Hepatocyte (in vitro differentiated cells): ENCODE measurements around the gene TMEM164. TPM values are rescaled to one million over a fixed set of nuclear protein-coding genes. Genes with fewer than 3 reads are reported as not detected.

ENCODE experiments used
- DNase-seq: peaks from one replicate; pipeline ENCODE4 v3.0.0-alpha.2; 2016; ENCODE audit warnings: low spot score
- H2AFZ ChIP-seq: fragments of 200-600 bp; sonication (generic); 2 replicates; pipeline ENCODE4 v1.6.0; 2016; ENCODE audit warnings: antibody characterized with exemption, mild to moderate bottlenecking
- H3K27ac ChIP-seq: fragments of 200-600 bp; sonication (generic); 2 replicates; pipeline ENCODE4 v1.5.1; 2016; ENCODE audit warnings: mild to moderate bottlenecking
- H3K27me3 ChIP-seq: fragments of 200-600 bp; sonication (generic); 2 replicates; pipeline ENCODE4 v1.6.1; 2016
- H3K36me3 ChIP-seq: fragments of 200-600 bp; sonication (generic); replicated peaks from 2 replicates; pipeline ENCODE4 v1.5.1; 2016; ENCODE audit warnings: low read depth; ENCODE audit not compliant: insufficient read depth
- H3K4me1 ChIP-seq: fragments of 200-600 bp; sonication (generic); 2 replicates; pipeline ENCODE4 v1.5.1; 2016; ENCODE audit warnings: mild to moderate bottlenecking, moderate library complexity; ENCODE audit not compliant: insufficient read depth
- H3K4me2 ChIP-seq: fragments of 200-600 bp; sonication (generic); 2 replicates; pipeline ENCODE4 v1.6.0; 2016
- H3K4me3 ChIP-seq: fragments of 200-600 bp; sonication (generic); 2 replicates; pipeline ENCODE4 v1.5.1; 2016; ENCODE audit warnings: mild to moderate bottlenecking
- H3K79me2 ChIP-seq: fragments of 200-600 bp; sonication (generic); 2 replicates; pipeline ENCODE4 v1.6.0; 2017; ENCODE audit warnings: mild to moderate bottlenecking
- H3K9me2 ChIP-seq: fragments of 200-600 bp; sonication (generic); replicated peaks from 2 replicates; pipeline ENCODE4 v1.6.0; 2017; ENCODE audit warnings: mild to moderate bottlenecking; ENCODE audit not compliant: insufficient read depth
- H3K9me3 ChIP-seq: fragments of 200-600 bp; sonication (generic); 2 replicates; pipeline ENCODE4 v1.5.1; 2016; ENCODE audit warnings: low read depth, mild to moderate bottlenecking
- H4K20me1 ChIP-seq: fragments of 200-600 bp; sonication (generic); 2 replicates; pipeline ENCODE4 v1.6.0; 2016; ENCODE audit warnings: mild to moderate bottlenecking; ENCODE audit not compliant: insufficient read depth, poor library complexity, severe bottlenecking
- CTCF ChIP-seq: fragments of 200-600 bp; sonication (generic); IDR thresholded peaks from 2 replicates; pipeline ENCODE4 v1.5.1; 2016; ENCODE audit warnings: antibody characterized with exemption, mild to moderate bottlenecking; ENCODE audit not compliant: poor library complexity
- EZH2 ChIP-seq: fragments of 200-600 bp; sonication (generic); IDR thresholded peaks from 2 replicates; pipeline ENCODE4 v1.6.1; 2016; ENCODE audit warnings: antibody characterized with exemption, mild to moderate bottlenecking, borderline replicate concordance
- EZH2phosphoT487 ChIP-seq: fragments of 200-600 bp; sonication (generic); IDR thresholded peaks from one replicate; pipeline ENCODE4 v1.6.1; 2018; ENCODE audit warnings: antibody characterized with exemption, mild to moderate bottlenecking, low read depth, moderate library complexity; ENCODE audit not compliant: unreplicated experiment, severe bottlenecking
- WGBS: methylation state at CpG from one replicate; pipeline ENCODE4 v1.1.6; 2016; ENCODE audit warnings: low lambda C conversion rate; ENCODE audit errors: missing lambda C conversion rate; 5-methylcytosine and 5-hydroxymethylcytosine counted together
- polyA plus RNA-seq: library from polyadenylated mRNA; unstranded; fragments of >200 nt; fragmentation: Nextera tagmentation; extraction: Ambion mirVana; gene quantifications from 2 replicates; pipeline ENCODE4 v1.2.1, GENCODE V29; 2016
- total RNA-seq: library from RNA; depleted of rRNA; stranded (reverse); fragments of >200 nt; gene quantifications from 2 replicates; pipeline ENCODE4 v1.2.3, GENCODE V29; 2014

The TMEM164 gene
- total and polyA plus RNA-seq, 2 experiments from 2014 or later, result 5.4 to 34.2 TPM

GRCh38 chrX:110004215-110004614, 1.3 kb downstream of the TMEM164 start:
- peak; percentile 46 for DNase-seq
- no peak overlapping the region for H3K4me3 ChIP-seq
- peaks cover 3% of the 10 kb centered on the region for H3K4me1 ChIP-seq
- no peak overlapping the region for H2AFZ ChIP-seq
- TF ChIP-seq EZH2phosphoT487 (no peak), EZH2 (no peak), CTCF (no peak)
- H3K27me3 ChIP-seq, result no peaks in the 10 kb centered on the region
- H3K79me2 ChIP-seq, result peaks cover 18% of the 10 kb centered on the region
- H3K9me3 ChIP-seq, result no peaks in the 10 kb centered on the region
- H4K20me1 ChIP-seq, result no peaks in the 10 kb centered on the region
- H3K4me2 ChIP-seq, result peak overlapping the region; percentile 87
- H3K9me2 ChIP-seq, result no peaks in the 10 kb centered on the region
- H3K27ac ChIP-seq, result peak overlapping the region; percentile 91
- WGBS, result 69% methylated on average over 8 of the region's 8 CpGs
- no peaks in the 10 kb centered on the region for H3K36me3 ChIP-seq

- WGBS, result 49% methylated on average over 3 of the region's 3 CpGs
- no peaks in the 10 kb centered on the region for H3K9me2 ChIP-seq
- H3K9me3 ChIP-seq, result no peaks in the 10 kb centered on the region
- no peak for DNase-seq
- H3K4me2 ChIP-seq, result peak overlapping the region; percentile 87
- no peak overlapping the region for H2AFZ ChIP-seq
- H3K27ac ChIP-seq, result peak overlapping the region; percentile 28
- no peaks in the 10 kb centered on the region for H4K20me1 ChIP-seq
- H3K4me3 ChIP-seq, result no peak overlapping the region
- no peaks in the 10 kb centered on the region for H3K27me3 ChIP-seq
- H3K36me3 ChIP-seq, result no peaks in the 10 kb centered on the region
- H3K4me1 ChIP-seq, result peaks cover 3% of the 10 kb centered on the region
- TF ChIP-seq EZH2 (no peak), CTCF (no peak), EZH2phosphoT487 (no peak)
- H3K79me2 ChIP-seq, result peaks cover 21% of the 10 kb centered on the region
These were observed 1.9 kb downstream of the TMEM164 start for GRCh38 chrX:110004731-110005369.

DNA sequence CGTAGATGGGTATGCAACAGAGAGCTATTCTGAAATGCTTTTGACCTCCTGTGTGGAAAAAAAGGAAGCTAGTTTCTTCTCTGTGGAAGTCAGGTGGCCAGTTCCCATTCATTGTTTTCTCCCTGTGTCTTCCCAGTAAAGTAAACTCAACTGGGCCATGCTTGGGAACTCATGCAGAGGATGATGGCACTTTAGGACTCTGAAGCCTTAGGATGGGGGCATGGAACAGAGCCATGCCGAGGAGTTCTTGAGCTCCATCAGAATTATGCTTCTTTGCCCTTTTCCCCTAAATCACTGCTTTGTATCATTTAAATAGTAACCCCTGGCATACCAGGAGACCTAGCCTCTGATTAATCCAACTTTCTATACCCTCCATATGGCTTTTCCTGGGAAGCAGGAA, 3.2 kb downstream of the TMEM164 start:
- TF ChIP-seq EZH2phosphoT487 (no peak), CTCF (no peak), EZH2 (no peak)
- peaks cover 23% of the 10 kb centered on the region for H3K79me2 ChIP-seq
- no peaks in the 10 kb centered on the region for H3K9me2 ChIP-seq
- H3K27me3 ChIP-seq, result no peaks in the 10 kb centered on the region
- no peaks in the 10 kb centered on the region for H3K36me3 ChIP-seq
- H4K20me1 ChIP-seq, result no peaks in the 10 kb centered on the region
- H3K9me3 ChIP-seq, result no peaks in the 10 kb centered on the region
- H3K4me2 ChIP-seq, result no peak overlapping the region
- H3K4me3 ChIP-seq, result no peak overlapping the region
- H3K27ac ChIP-seq, result no peak overlapping the region
- H3K4me1 ChIP-seq, result peaks cover 3% of the 10 kb centered on the region
- WGBS, result 64% methylated on average over 2 of the region's 2 CpGs
- DNase-seq, result no peak
- H2AFZ ChIP-seq, result no peak overlapping the region
